ENCODE measurements around the gene DYRK1B. TPM values are rescaled to one million over a fixed set of nuclear protein-coding genes. Genes with fewer than 3 reads are reported as not detected.
A peak's percentile ranks its signal among the peaks of the same experiment; 100 is the strongest.
"Not testable (repeated sequence)": the region's sequence is repeated elsewhere in the genome, so short reads cannot be mapped to it uniquely, and the experiment has no call there.

DYRK1B gene
- total and polyA plus RNA-seq, 5 donors from 2014 or later, result 7.2 to 32.6 (median 10.9) TPM

DNA sequence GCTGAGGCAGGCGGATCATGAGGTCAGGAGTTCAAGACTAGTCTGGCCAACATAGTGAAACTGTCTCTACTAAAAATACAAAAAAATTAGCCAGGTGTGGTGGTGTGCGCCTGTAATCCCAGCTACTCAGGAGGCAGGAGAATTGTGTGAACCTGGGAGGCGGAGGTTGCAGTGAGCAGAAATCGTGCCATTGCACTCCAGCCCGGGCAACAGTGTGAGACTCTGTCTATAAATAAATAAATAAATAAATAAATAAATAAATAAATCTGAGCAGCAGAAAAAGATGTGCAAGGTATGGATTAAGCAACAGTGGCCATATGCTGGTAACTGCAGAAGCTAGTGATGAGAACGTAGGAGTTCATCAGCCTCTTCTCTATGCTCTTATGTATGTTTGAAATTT lies 19.9 kb downstream of the DYRK1B start:
- H3K27me3 ChIP-seq (ENCODE audit: control insufficient read depth, insufficient read depth, low read length); H3K36me3 ChIP-seq (ENCODE audit: control insufficient read depth, insufficient read depth, low read length); H3K27me3 Mint-ChIP-seq; ATAC-seq (ENCODE audit: low read depth in 2 of 2); H3K9me3 Mint-ChIP-seq; H3K9me3 ChIP-seq (ENCODE audit: control insufficient read depth in 2 of 2, low read length in 2 of 2); DNase-seq; H3K4me3 ChIP-seq (ENCODE audit: low read depth, low read length); H3K27ac Mint-ChIP-seq; H3K4me1 ChIP-seq (ENCODE audit: control insufficient read depth, insufficient read depth, low read length, poor library complexity, severe bottlenecking); H3K4me3 Mint-ChIP-seq; H3K27ac ChIP-seq (ENCODE audit: insufficient read depth, low read length, poor library complexity, severe bottlenecking): not testable (repeated sequence)
- Mint-ChIP-seq H3K4me1 (peaks cover 0 to 13% (median 6%) of the 10 kb centered on the region in 4 donors), H3K36me3 (peaks cover 24% of the 10 kb centered on the region)

DNA sequence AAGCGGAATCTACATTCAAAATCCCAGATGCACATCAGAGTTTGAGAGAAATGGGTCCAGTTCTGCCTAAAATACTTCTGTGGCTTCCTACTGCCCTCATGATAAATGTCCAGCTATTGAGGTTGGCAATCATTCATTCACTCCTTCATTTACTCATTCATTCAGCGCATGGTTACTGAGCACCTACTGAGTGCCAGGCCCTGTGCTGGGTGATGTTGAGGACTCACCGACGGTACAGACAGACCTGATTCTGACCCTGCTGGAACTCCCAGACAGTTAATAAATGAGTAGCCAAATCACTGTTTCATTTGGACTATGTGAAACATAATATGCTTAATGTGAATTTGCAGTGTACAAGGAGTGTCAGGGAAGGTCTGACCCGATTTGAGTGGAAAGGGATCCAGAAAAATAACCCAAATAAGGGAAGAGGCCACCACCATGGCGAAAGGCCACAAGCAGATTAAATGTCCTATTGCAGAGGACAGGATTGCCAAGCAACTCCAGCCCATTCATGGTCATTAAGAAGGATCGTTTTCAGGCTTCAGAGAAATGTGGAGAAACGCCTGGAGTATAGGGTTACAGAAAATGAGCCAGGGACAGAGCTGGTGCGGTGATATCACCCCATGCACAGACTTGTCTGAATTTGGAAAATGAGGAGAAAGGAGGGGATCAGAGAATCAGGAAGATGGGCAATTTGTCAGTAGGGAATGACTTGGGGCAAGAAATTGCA lies 20.5 kb downstream of the DYRK1B start:
- H3K9me3 Mint-ChIP-seq, result peaks cover 0 to 1% (median 0%) of the 10 kb centered on the region in 7 donors
- no peak overlapping the region for H3K27ac ChIP-seq (ENCODE audit: insufficient read depth, low read length, poor library complexity, severe bottlenecking)
- H3K4me3 Mint-ChIP-seq, result no peak overlapping the region
- peaks cover 20% of the 10 kb centered on the region for H3K36me3 Mint-ChIP-seq
- no peak overlapping the region for H3K4me3 ChIP-seq (ENCODE audit: low read depth, low read length)
- H3K27me3 ChIP-seq (ENCODE audit: control insufficient read depth, insufficient read depth, low read length), result no peaks in the 10 kb centered on the region
- DNase-seq (no peak), ATAC-seq (ENCODE audit: low read depth in 2 of 2) (no peak)
- H3K9me3 ChIP-seq (ENCODE audit: control insufficient read depth in 2 of 2, low read length in 2 of 2), result no peaks in the 10 kb centered on the region
- peaks cover 0 to 8% (median 4%) of the 10 kb centered on the region in 4 donors for H3K4me1 Mint-ChIP-seq
- H3K27ac Mint-ChIP-seq, result peak overlapping the region in 1 of 3 donors; percentile 52
- peaks cover 7% of the 10 kb centered on the region for H3K36me3 ChIP-seq (ENCODE audit: control insufficient read depth, insufficient read depth, low read length)
- H3K4me1 ChIP-seq (ENCODE audit: control insufficient read depth, insufficient read depth, low read length, poor library complexity, severe bottlenecking), result no peaks in the 10 kb centered on the region
- no peaks in the 10 kb centered on the region for H3K27me3 Mint-ChIP-seq

GRCh38 chr19:39811064-39811463 lies 22.9 kb downstream of the DYRK1B start:
- DNase-seq (no peak), ATAC-seq (ENCODE audit: low read depth in 2 of 2) (no peak)
- Histone ChIP-seq H3K4me3 (ENCODE audit: low read depth, low read length) (no peak overlapping the region), H3K27me3 (ENCODE audit: control insufficient read depth, insufficient read depth, low read length) (no peaks in the 10 kb centered on the region), H3K36me3 (ENCODE audit: control insufficient read depth, insufficient read depth, low read length) (peaks cover under 1% of the 10 kb centered on the region), H3K9me3 (ENCODE audit: control insufficient read depth in 2 of 2, low read length in 2 of 2) (no peaks in the 10 kb centered on the region), H3K4me1 (ENCODE audit: control insufficient read depth, insufficient read depth, low read length, poor library complexity, severe bottlenecking) (no peaks in the 10 kb centered on the region), H3K27ac (ENCODE audit: insufficient read depth, low read length, poor library complexity, severe bottlenecking) (no peak overlapping the region)
- Mint-ChIP-seq H3K27me3 (no peaks in the 10 kb centered on the region), H3K27ac (no peak overlapping the region), H3K9me3 (peaks cover 0 to 2% (median 0%) of the 10 kb centered on the region in 7 donors), H3K4me3 (no peak overlapping the region), H3K36me3 (peaks cover 11% of the 10 kb centered on the region), H3K4me1 (peaks cover 0 to 4% (median 1%) of the 10 kb centered on the region in 4 donors)

GRCh38 chr19:39810424-39810823 lies 23.5 kb downstream of the DYRK1B start:
- Histone ChIP-seq H3K4me1 (ENCODE audit: control insufficient read depth, insufficient read depth, low read length, poor library complexity, severe bottlenecking) (no peaks in the 10 kb centered on the region), H3K4me3 (ENCODE audit: low read depth, low read length) (no peak overlapping the region), H3K27ac (ENCODE audit: insufficient read depth, low read length, poor library complexity, severe bottlenecking) (no peak overlapping the region), H3K27me3 (ENCODE audit: control insufficient read depth, insufficient read depth, low read length) (no peaks in the 10 kb centered on the region), H3K36me3 (ENCODE audit: control insufficient read depth, insufficient read depth, low read length) (no peaks in the 10 kb centered on the region), H3K9me3 (ENCODE audit: control insufficient read depth in 2 of 2, low read length in 2 of 2) (no peaks in the 10 kb centered on the region)
- ATAC-seq (ENCODE audit: low read depth in 2 of 2), result no peak
- DNase-seq, result no peak
- peaks cover 4% of the 10 kb centered on the region for H3K36me3 Mint-ChIP-seq
- H3K27ac Mint-ChIP-seq, result no peak overlapping the region
- H3K4me1 Mint-ChIP-seq, result peaks cover 0 to 4% (median under 1%) of the 10 kb centered on the region in 4 donors
- H3K27me3 Mint-ChIP-seq, result no peaks in the 10 kb centered on the region
- H3K9me3 Mint-ChIP-seq, result peaks cover 0 to 2% (median 0%) of the 10 kb centered on the region in 7 donors
- no peak overlapping the region for H3K4me3 Mint-ChIP-seq

DNA sequence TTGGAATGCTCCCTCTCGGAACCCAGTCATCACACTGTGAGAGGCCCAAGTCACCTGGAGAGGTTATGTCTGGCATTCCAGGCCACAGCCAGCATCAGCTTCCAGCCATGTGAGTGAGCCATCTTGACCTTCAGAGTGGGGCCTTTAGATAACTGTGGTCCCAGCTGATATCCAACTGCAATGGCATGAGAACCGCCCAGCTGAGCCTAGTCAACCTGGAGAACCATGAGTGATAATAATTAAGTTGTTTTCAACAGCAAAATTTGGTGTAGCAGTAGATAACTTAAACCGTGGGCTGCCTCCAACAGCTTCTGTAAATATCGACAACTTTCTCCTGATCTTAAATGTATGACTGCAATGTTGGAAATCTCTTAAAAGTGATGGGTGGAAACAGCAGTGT lies 24.6 kb downstream of the DYRK1B start:
- DNase-seq (no peak), ATAC-seq (ENCODE audit: low read depth in 2 of 2) (no peak)
- no peaks in the 10 kb centered on the region for H3K36me3 ChIP-seq (ENCODE audit: control insufficient read depth, insufficient read depth, low read length)
- no peak overlapping the region for H3K27ac Mint-ChIP-seq
- peaks cover 0 to 4% (median 0%) of the 10 kb centered on the region in 4 donors for H3K4me1 Mint-ChIP-seq
- H3K4me1 ChIP-seq (ENCODE audit: control insufficient read depth, insufficient read depth, low read length, poor library complexity, severe bottlenecking), result no peaks in the 10 kb centered on the region
- H3K4me3 Mint-ChIP-seq, result no peak overlapping the region
- no peaks in the 10 kb centered on the region for H3K27me3 ChIP-seq (ENCODE audit: control insufficient read depth, insufficient read depth, low read length)
- H3K9me3 Mint-ChIP-seq, result peaks cover 0 to 2% (median 0%) of the 10 kb centered on the region in 7 donors
- H3K4me3 ChIP-seq (ENCODE audit: low read depth, low read length), result no peak overlapping the region
- H3K27me3 Mint-ChIP-seq, result no peaks in the 10 kb centered on the region
- H3K36me3 Mint-ChIP-seq, result peaks cover 3% of the 10 kb centered on the region
- no peak overlapping the region for H3K27ac ChIP-seq (ENCODE audit: insufficient read depth, low read length, poor library complexity, severe bottlenecking)
- H3K9me3 ChIP-seq (ENCODE audit: control insufficient read depth in 2 of 2, low read length in 2 of 2), result no peaks in the 10 kb centered on the region

- not testable (repeated sequence) for H3K4me1 Mint-ChIP-seq; DNase-seq; H3K9me3 ChIP-seq (ENCODE audit: control insufficient read depth in 2 of 2, low read length in 2 of 2); H3K27ac Mint-ChIP-seq; H3K27ac ChIP-seq (ENCODE audit: insufficient read depth, low read length, poor library complexity, severe bottlenecking); H3K27me3 Mint-ChIP-seq; H3K27me3 ChIP-seq (ENCODE audit: control insufficient read depth, insufficient read depth, low read length); H3K4me3 Mint-ChIP-seq; H3K4me3 ChIP-seq (ENCODE audit: low read depth, low read length); H3K9me3 Mint-ChIP-seq; ATAC-seq (ENCODE audit: low read depth in 2 of 2); H3K36me3 ChIP-seq (ENCODE audit: control insufficient read depth, insufficient read depth, low read length); H3K4me1 ChIP-seq (ENCODE audit: control insufficient read depth, insufficient read depth, low read length, poor library complexity, severe bottlenecking); H3K36me3 Mint-ChIP-seq
Observed at GRCh38 chr19:39808688-39809087, 25.3 kb downstream of the DYRK1B start.

GRCh38 chr19:39807846-39808364 lies 26.1 kb downstream of the DYRK1B start:
- ATAC-seq (ENCODE audit: low read depth in 2 of 2), result no peak
- H3K27me3 ChIP-seq (ENCODE audit: control insufficient read depth, insufficient read depth, low read length), result peaks cover 5% of the 10 kb centered on the region
- DNase-seq, result no peak
- H3K4me3 ChIP-seq (ENCODE audit: low read depth, low read length), result no peak overlapping the region
- peaks cover 5% of the 10 kb centered on the region for H3K27me3 Mint-ChIP-seq
- H3K9me3 ChIP-seq (ENCODE audit: control insufficient read depth in 2 of 2, low read length in 2 of 2), result no peaks in the 10 kb centered on the region
- no peaks in the 10 kb centered on the region for H3K4me1 Mint-ChIP-seq
- no peak overlapping the region for H3K27ac Mint-ChIP-seq
- H3K36me3 Mint-ChIP-seq, result no peaks in the 10 kb centered on the region
- peaks cover 0 to 2% (median 0%) of the 10 kb centered on the region in 7 donors for H3K9me3 Mint-ChIP-seq
- no peak overlapping the region for H3K27ac ChIP-seq (ENCODE audit: insufficient read depth, low read length, poor library complexity, severe bottlenecking)
- H3K36me3 ChIP-seq (ENCODE audit: control insufficient read depth, insufficient read depth, low read length), result no peaks in the 10 kb centered on the region
- H3K4me3 Mint-ChIP-seq, result no peak overlapping the region
- H3K4me1 ChIP-seq (ENCODE audit: control insufficient read depth, insufficient read depth, low read length, poor library complexity, severe bottlenecking), result no peaks in the 10 kb centered on the region

DNA sequence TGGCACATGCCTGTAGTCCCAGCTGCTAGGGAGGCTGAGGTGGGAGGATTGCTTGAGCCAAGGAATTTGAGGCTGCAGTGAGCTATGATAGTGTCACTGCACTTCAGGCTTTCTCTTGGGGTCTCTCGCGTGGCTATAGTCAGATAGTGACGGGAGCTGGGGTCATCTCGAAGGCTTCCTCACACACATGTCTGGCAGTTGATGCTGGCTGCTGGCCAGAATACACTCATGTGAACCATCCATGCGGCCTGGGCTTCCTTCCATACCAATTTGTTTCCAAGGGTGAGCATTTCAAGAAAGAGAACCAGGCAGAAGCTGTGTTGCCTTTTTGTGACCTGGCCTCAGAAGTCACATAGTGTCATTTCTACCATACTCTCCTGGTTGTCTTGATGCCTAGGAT lies 28.9 kb downstream of the DYRK1B start:
- Histone ChIP-seq H3K4me3 (ENCODE audit: low read depth, low read length) (no peak overlapping the region), H3K27me3 (ENCODE audit: control insufficient read depth, insufficient read depth, low read length) (peaks cover 8% of the 10 kb centered on the region), H3K36me3 (ENCODE audit: control insufficient read depth, insufficient read depth, low read length) (no peaks in the 10 kb centered on the region), H3K4me1 (ENCODE audit: control insufficient read depth, insufficient read depth, low read length, poor library complexity, severe bottlenecking) (no peaks in the 10 kb centered on the region), H3K27ac (ENCODE audit: insufficient read depth, low read length, poor library complexity, severe bottlenecking) (no peak overlapping the region), H3K9me3 (ENCODE audit: control insufficient read depth in 2 of 2, low read length in 2 of 2) (no peaks in the 10 kb centered on the region)
- ATAC-seq (ENCODE audit: low read depth in 2 of 2) (no peak), DNase-seq (no peak)
- no peaks in the 10 kb centered on the region for H3K4me1 Mint-ChIP-seq
- peaks cover 0 to 2% (median 0%) of the 10 kb centered on the region in 7 donors for H3K9me3 Mint-ChIP-seq
- no peak overlapping the region for H3K27ac Mint-ChIP-seq
- H3K36me3 Mint-ChIP-seq, result no peaks in the 10 kb centered on the region
- no peak overlapping the region for H3K4me3 Mint-ChIP-seq
- peaks cover 16% of the 10 kb centered on the region for H3K27me3 Mint-ChIP-seq

All from CD4-positive, CD25-positive, alpha-beta regulatory T cell (primary cell).